ENCODE data around the gene PCSK5.

The PCSK5 gene

GRCh38 chr9:75974016-75974766 is 83.7 kb downstream of the PCSK5 start:
- no peak for DNase-seq

- DNase-seq = no peak
These were observed 84.6 kb downstream of the PCSK5 start for GRCh38 chr9:75975071-75975470.

GRCh38 chr9:75976549-75976948 is 86.1 kb downstream of the PCSK5 start:
- no peak for DNase-seq

GRCh38 chr9:75979362-75979761 is 88.9 kb downstream of the PCSK5 start:
- DNase-seq = no peak

- no peak for DNase-seq
These were observed 93.0 kb downstream of the PCSK5 start for GRCh38 chr9:75983319-75984045.

- no peak for DNase-seq
These were observed 95.0 kb downstream of the PCSK5 start for GRCh38 chr9:75985515-75985914.

GRCh38 chr9:75988663-75989062 is 98.2 kb downstream of the PCSK5 start:
- DNase-seq = no peak

- DNase-seq = no peak
These were observed 99.7 kb downstream of the PCSK5 start for GRCh38 chr9:75990156-75990555.

GRCh38 chr9:75990576-75991304 is 100.3 kb downstream of the PCSK5 start:
- DNase-seq = no peak

GRCh38 chr9:75992482-75993206 is 102.2 kb downstream of the PCSK5 start:
- no peak for DNase-seq

- no peak for DNase-seq
These were observed 103.0 kb downstream of the PCSK5 start for GRCh38 chr9:75993434-75993833.

GRCh38 chr9:75995066-75995465 is 104.6 kb downstream of the PCSK5 start:
- no peak for DNase-seq

- DNase-seq = no peak
These were observed 106.3 kb downstream of the PCSK5 start for GRCh38 chr9:75996726-75997125.

- DNase-seq = no peak
These were observed 106.7 kb downstream of the PCSK5 start for GRCh38 chr9:75997206-75997605.

- no peak for DNase-seq
These were observed 107.8 kb downstream of the PCSK5 start for GRCh38 chr9:75998096-75998780.

GRCh38 chr9:76001459-76001858 is 111.0 kb downstream of the PCSK5 start:
- DNase-seq = no peak

- no peak for DNase-seq
These were observed 112.6 kb downstream of the PCSK5 start for GRCh38 chr9:76003041-76003440.

GRCh38 chr9:76004526-76004925 is 114.1 kb downstream of the PCSK5 start:
- DNase-seq = no peak

GRCh38 chr9:76007935-76008334 is 117.5 kb downstream of the PCSK5 start:
- DNase-seq = no peak

GRCh38 chr9:76013809-76014208 is 123.3 kb downstream of the PCSK5 start:
- no peak for DNase-seq

- no peak for DNase-seq
These were observed 127.8 kb downstream of the PCSK5 start for GRCh38 chr9:76018235-76018634.

- no peak for DNase-seq
These were observed 128.3 kb downstream of the PCSK5 start for GRCh38 chr9:76018761-76019160.

- no peak for DNase-seq
These were observed 130.2 kb downstream of the PCSK5 start for GRCh38 chr9:76020652-76021051.

Measured in activated effector memory CD4-positive, alpha-beta T cell treated with Interleukin-2 at 50 U/mL for 16 hours (primary cell).